Suppressor macrophage treated with lipopolysaccharide for 4 hours (primary cell): ENCODE measurements around the gene LUZP2.
A peak's percentile ranks its signal among the peaks of the same experiment; 100 is the strongest.

Experiments
- DNase-seq: peaks from one replicate; pipeline ENCODE4 v3.0.0-alpha.2; 2020

Gene LUZP2

DNA sequence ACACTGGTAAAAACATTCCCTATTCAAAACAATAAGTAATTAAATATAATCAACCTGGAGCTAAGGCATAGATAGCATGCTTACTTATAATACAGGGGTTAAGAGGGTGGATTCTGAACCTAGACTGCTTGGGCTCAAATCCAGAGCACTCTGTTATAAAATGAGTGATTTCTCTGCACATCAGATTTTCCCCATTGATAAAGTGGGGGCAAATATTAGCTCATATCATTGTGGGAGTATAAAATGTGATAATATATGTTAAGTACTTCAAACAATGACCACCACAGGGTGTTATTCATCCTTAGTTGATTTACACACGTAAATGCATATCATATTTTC lies 139.4 kb downstream of the LUZP2 start:
- DNase-seq = no peak

DNA sequence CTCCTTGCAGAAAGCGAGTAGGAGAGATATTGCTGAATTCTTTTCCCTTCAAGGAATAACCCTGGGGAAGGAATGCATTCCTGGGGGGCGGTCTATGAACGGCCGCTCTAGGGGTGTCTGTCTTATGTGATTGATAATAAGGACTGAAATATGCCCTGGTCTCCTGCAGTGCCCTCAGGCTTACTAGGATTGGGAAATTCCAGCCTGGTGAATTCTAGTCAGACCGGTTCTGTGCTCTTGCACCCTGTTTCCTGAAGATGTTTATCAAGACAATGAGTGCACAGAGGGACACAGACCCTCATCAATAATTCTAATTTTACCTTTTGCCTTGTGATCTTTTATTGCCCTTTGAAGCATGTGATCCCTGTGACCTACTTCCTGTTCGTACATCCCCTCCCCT lies 140.7 kb downstream of the LUZP2 start:
- no peak for DNase-seq

DNA sequence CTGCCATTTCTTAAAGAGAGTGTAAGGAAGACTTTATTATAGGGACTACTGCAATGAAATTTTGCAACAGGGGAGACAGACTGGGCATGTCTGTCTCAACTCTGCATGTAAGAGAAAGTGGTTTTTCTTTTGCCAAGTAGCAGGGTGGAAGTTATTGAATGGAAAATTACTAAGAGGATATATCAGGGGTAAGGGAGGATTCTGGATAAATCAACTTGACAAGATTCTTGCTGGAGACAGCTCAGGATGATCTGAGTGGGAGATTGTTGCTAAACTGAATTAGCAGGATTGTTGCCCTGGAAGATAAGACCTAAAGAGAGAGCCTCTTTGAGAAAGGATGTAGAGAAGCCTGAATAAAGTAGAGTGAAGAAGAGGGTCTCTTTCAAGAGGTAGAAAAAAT lies 145.8 kb downstream of the LUZP2 start:
- no peak for DNase-seq

DNA sequence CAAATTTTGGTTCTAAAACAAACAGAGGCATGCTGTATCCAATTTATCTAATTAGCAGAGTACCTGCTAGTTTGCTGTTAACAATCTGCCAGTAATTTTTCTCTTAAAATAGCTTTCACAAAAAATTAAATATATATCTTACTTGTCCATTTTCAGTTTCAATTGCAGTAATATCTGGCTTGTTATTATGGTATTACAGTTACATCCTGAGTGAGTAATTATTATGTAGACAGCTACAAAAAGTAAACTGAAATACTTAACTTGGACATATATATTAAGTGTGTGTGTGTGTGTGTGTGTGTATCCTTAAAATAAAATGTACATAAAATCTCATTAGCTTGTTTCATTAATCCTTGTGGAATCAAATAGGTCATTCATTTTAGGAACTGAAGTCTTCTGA lies 148.7 kb downstream of the LUZP2 start:
- DNase-seq = no peak

DNA sequence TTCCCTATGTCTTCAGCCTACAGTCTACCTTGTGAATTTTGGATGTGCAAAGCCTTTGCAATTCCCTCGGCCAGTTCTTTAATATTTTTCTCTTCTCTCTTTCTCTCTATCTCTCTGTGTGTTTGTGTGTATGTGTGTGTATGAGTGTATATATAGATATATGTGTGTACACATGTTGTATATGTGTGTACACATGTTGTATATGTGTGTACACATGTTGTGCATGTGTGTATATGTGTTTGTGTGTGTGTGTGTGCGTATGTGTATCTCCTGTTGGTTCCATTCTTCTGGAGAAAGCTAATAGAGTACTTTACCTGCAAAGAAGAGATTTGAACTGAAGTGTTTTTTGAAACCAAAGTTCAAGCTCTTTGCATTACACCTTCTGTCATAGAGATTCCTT lies 155.0 kb downstream of the LUZP2 start:
- DNase-seq = no peak

DNA sequence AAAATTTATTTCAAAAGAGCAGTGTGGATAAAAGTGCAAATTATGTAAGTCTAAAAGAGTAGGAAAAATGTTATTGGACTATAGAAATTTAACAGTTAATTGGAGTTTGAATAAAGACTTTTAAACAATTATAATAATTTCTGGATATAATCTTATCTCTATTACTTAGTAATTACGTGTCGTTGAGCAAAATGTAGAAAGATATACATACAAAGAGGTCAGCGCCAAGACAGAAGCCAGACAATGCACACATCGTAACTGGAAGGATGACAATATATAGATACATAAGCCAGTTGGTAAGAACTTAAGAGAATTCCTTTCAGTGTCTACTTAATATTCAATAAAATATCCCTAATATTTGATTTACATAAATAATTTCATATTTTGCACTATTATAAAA lies 157.0 kb downstream of the LUZP2 start:
- no peak for DNase-seq

DNA sequence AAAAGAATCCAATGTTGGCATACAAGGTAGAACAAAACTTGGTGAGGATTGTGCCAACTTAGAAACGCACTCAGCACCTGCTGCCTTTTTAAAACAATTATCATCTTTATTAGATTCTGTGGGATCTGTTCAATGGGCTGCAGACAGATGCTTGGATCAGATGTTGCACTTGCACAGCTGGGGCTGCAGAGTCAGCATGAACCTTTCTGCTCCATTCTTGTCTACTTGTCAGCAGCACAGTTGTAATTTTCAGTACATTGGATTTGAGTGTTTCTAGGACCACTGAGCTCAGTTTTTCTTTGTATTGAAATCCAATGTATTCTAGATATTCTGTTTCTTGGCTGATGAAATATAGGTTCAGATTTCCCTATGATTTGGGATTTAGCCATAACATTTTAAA lies 164.5 kb downstream of the LUZP2 start:
- no peak for DNase-seq

DNA sequence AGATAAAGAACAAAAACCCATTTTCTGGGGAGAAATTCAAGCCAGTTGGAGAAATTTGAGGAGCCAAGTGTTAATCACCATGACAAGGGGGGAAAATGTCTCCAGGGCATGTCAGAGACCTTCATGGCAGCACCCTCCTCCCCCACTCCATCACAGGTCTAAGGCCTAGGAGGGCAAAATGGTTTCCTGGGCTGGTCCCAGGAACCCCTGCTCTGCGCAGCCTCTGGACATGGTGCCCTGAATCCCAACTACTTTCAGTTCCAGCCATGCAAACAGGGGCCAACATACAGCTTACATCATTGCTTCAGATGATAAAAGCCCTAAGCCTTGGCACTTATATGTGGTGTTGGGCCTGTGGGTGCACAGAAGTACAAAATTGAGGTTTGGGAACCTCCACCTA lies 167.5 kb downstream of the LUZP2 start:
- DNase-seq = no peak

DNA sequence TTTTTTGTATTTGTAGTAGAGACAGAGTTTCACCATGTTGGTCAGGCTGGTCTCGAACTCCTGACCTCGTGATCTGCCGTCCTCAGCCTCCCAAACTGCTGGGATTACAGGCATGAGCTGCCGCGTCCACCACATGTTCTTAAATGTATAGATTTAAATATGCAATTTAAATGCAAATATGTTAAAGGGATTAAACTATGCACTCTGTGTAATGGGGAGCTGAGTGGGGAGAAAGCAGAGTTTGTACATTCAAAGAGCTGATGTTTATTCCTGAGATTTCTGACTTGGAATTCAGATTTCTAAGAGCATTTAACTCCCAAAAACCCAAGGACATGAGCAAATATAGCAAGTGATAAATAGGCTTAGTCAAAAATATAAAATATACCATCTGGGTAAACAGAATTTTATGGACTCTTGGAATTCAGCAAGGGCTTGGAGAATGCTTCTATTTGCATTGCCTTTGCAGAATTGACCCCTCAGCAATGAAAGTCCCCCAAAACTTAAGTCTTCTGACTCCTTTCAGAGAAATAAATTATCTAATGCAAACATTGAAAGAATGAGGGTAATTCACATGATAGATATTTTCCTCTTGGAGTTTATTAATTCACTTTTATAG lies 170.6 kb downstream of the LUZP2 start:
- no peak for DNase-seq

DNA sequence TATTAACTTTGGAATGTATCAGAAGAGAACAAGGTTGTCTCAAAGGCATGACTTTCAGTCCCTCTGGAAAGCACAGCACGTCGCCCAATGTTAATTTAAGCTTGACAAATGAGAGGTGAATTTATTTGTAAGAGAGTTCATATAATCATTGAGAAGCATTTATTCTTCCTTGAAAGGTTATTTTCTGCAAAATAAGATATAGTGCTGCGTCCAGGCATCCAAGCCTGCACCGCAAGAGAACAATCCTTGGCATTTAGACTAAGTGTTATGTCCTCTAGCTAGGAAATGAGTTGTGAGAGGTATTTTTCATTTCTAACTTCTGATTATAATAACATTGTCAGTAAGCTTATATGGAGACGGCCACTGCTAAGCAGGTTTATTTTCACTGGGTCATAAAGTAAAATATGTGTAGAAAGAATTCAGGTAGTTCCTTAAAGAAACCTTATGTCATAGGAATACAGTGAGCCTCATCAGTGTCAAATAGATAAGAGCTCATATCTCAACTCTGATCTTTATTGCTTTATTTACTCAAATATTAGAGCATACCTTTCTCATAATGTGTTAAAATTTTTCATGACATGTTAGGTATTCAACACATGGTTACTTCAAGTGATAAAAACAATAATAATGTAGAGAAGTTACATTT lies 182.0 kb downstream of the LUZP2 start:
- DNase-seq = no peak

DNA sequence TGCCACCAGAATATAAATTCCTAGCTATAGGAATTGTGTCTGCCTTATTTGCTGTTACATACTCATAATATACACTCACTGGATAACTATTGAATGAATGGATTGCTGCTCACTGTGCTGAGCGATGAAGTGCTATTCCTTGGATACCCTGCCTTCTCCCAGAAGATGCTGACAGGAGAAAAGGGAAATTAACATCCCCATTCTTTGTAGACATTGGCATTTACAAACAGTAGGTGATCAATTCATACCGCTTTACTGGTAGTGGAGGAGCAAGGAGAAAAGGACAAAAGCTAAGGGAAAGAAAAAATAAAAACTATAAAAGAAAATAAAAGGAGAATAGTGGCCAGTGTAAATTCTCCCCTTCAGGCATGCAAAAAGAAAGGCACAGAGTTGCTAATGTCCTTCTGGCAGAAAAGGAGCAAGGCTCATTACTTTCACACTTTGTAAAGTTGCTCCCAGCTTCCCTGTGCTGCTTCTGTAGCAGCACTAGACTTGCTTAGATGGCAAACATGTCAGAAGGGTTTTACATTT lies 183.0 kb downstream of the LUZP2 start:
- DNase-seq = no peak

DNA sequence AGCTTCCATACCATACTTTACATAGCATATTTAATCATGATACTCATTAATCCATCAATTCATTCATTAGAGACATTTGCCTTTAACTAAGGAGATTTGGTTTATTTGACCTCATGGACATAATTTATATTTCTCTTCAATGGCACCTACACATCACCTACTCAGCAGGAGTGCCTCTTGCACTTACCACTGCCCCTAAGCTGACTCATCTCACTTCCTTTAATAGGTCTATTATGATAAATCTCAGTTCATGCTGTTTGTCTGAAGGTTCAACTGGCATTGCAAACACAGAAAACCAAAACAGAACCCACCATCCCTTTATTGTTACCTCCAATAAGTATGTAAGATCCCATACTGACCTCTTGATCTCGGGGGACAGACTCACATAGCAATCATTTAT lies 186.7 kb downstream of the LUZP2 start:
- DNase-seq = no peak

DNA sequence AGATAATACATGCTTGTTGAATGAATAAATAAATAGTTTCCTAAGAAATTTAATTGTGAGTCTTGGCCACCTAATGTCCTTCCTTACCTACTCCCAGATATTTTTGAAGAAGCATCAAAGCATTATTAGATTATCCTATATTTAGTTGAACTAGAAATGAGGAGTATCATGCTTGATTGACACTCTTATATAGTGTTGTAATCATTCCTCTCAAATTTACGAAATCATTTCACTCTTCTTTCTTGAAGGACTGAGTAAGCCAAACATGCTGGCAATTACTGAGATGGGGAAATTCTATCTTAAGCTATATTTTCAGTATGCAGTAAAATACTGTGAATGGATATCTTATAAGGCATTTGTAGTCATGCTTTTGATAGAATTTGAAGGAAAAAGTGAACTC lies 189.0 kb downstream of the LUZP2 start:
- DNase-seq = no peak

DNA sequence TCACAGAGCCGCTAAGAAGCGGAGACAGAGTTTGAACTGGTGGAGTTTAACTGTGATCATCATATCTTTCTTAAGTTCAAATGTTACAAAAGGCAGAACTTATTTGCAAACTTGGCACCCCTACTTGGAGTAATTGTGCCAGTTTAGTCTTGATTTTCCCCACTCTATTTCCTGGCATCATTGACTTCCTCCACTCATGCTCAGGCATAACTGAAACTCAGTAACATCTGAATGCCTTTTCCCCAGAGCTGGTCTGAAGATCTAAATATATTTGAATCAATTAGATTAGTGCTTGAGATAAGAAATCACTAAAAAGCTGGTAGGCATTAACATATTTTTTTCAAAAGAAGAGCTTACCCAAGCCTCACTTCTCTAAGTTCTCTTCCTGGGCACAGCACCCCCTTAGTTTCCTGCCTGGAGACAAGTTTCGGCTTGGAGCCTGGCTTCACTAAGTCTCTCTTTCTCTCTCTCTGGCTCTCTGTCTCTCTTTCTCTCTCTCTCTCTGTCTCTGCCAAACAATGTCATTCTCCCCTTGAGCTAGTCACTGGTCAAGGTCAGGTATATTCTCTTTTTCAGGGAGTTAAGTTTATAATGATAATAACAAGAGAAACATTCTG lies 190.8 kb downstream of the LUZP2 start:
- no peak for DNase-seq

DNA sequence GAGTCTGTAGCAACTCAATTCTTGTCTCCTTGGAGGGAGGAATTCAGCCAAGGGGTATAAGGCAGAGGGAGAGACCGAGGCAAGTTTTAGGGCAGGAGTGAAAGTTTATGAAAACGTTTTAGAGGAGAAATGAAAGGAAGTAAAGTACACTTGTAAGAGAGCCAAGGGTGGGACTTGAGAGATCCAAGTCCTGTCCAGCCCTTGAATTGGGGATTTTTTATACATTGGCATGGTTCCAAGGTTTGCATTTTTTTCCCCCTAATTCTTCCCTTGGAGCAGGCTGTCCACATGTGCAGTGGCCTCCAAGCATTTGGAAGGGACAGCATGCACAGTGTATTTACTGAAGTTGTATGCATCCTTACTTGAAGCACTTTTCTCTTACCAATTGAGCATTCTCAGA lies 192.1 kb downstream of the LUZP2 start:
- DNase-seq = no peak

DNA sequence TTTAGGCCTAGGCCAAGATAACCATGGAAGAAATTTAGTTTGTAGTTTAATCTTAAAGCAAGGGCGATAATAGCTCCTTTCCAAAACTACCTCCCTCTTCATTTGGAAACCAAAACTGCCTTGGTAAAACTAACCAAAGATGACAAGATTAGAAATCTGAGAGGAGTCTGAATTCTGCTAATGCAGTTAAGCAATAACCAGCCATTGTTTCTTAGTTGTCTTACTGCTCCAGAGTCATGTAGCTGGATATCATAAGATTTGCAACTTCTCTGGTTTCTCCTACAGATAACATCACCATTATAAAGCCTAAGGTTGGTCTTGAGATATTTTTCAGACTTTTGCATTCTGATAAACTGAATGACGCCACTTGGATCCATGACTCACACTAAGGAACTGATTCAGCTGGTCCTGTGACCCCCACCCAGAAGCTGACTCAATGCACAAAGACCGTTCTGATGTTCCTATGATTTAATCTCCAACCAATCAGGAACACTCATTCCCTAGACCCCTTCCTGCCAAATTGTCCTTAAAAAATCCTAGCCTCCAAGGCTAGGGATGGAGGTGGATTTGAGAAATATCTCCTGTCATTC lies 200.8 kb downstream of the LUZP2 start:
- DNase-seq = peak; percentile 0

DNA sequence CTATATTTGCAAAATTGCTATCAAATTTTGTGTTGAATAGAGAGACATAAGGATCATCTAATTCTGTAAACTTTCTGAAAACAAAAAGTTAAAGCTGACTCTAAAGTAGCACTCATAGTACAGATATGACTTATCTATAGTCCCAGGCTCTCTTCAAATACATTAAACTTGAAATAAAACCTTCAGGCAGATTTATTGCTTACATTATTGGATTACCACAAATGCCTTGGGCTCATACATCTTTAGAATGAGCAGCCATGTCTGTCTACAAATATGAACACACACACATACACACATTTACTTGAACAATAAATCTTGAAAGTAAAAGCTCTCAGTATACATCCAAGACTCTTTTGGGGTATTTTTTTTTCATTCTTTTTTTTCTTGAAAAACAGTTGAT lies 207.9 kb downstream of the LUZP2 start:
- DNase-seq = no peak

DNA sequence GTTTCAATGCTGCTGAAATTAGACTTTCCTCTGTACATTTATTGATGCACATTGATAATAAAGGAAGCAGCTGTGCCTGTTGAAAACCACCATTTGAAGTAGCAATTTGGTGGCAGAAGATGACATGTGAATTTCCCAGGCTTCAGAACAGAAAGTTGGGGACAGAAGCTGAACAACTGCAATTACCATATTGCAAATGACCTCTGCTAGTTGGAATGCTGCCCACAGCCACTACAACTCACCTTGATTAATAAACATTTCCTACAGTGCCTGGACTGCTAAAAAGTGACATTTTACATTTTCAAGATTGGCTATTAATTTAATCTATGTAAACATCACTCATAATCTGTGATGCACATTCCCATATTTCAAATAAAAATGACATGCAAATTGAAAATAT lies 208.6 kb downstream of the LUZP2 start:
- no peak for DNase-seq

DNA sequence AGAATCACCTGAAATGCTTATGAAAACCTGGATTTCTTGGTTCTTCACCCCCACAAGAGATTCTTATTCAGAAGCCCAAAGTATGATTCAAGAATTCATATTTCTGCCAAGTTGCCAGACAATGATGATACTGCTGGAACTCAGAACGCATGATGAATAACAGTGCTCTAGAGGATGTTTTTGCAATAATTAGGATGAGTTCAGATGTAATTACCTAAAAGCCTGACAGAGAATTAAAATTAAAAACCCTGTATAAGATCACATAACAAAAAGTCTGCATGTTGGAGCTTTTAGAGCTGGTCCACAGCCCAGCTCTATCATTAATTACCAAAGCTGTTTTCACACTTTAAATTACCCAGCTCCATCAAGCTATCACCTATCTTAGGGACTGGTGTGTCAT lies 211.8 kb downstream of the LUZP2 start:
- no peak for DNase-seq

DNA sequence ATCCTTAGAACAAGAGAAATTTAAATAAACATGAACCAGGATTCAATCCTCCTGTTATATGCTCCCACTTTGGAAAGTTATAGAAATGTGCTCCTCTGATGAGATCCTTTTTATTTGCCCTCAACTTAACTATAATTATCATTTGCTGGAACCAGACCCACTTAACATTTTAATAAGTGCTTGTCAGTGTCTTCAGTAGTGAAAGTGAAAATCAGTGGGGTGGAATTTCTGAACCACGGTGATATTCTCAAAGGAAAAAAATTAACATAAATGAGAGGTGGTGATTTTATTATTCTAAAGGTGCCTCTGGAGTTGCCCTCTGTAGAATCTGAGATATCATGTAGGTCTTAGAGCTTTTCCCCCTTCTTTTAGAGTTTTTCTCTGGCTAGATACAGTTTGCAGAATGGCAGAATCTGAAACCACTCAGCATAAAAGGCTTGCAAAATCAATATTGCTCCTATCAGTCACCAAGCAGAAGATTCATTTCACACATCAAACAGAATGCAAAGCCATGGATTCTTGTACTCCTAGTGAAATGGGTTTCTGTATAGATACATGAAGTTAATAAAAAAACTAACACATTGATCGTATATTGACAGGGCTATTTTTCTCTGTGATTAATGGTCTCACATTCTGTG lies 213.2 kb downstream of the LUZP2 start:
- no peak for DNase-seq

DNA sequence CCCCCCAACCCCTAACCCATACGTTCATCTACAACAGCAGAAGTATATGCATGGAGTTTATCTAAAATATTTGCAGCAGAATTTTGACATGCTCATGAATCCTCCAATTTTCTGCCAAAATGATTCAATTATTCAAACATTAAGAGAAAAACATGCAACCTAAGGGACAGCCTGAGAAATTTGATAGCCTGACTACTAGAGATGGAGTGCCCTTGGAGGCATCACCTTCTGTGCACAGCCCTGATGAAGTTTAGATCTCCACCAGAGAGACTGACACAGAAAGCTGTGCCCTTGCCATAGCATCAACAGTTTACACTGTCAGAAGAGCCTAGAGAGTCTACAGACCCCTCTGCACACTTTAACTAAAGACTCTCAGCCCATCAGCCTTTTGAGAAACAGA lies 217.7 kb downstream of the LUZP2 start:
- no peak for DNase-seq

DNA sequence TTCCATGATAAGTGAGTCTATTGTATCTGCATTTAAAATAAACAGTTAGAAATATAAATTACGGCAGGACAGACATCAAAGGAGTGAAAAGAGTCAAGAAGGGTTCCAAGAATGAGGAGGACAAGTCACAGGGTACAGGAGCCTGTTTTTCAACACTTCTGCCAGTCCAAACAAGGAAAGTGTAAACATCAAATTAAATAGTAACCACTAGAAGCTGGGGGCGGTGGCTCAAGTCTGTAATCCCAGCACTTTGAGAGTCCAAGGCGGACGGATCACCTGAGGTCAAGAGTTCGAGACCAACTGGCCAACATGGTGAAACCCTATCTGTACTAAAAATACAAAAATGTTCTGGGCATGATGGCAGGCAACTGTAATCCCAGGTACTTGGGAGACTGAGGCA lies 219.6 kb downstream of the LUZP2 start:
- DNase-seq = no peak

DNA sequence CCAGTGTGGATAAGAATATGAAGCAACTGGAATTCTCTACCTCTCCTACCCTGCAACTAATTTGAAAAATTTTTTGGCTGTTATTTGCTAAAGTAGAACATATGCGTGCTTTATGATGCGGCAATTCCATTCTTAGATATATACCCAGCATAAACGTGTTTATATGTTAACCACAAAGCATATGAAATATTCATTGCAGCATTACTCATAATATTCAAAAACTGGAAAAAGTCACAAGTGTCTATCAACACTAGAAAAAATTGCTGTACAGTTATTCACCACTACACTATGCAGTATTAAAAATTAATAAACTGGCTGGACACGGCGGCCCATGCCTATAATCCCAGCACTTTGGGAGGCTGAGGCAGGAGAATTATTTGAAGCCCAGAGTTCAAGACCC lies 226.4 kb downstream of the LUZP2 start:
- DNase-seq = no peak

DNA sequence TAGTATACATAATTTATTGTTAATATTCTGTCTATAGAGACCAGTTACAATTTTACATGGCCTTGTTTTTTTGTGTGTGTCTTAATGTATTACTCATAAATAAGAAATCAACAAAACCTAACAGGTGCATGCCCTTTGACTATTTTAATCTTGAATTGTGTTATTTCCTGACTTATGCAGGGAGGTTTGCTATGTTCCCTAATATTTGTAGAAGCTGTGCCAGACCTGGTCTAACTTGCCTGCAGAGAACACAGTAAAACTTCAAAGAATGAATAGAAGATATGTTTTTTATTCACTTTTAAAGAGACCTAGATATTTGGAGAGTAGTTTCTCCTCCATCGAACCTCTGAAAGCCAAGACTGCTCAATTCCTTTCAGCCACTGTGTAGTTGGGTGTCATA lies 234.7 kb downstream of the LUZP2 start:
- no peak for DNase-seq
